ENCODE data around the gene RGMB. TPM values are rescaled to one million over a fixed set of nuclear protein-coding genes. Genes with fewer than 3 reads are reported as not detected.

RGMB gene
- total RNA-seq, 2 experiments from 2014 or later, result 1.4 to 1.7 TPM

GRCh38 chr5:98836175-98836574 is 62.7 kb downstream of the RGMB start:
- H3K27me3 Mint-ChIP-seq, result no peaks in the 10 kb centered on the region
- H3K9me3 Mint-ChIP-seq, result no peaks in the 10 kb centered on the region
- POLR2A ChIA-PET, result no interaction called here
- H3K36me3 Mint-ChIP-seq (ENCODE audit: low read depth), result no peaks in the 10 kb centered on the region
- CTCF ChIA-PET, result no interaction called here
- DNase-seq, result no peak
- no peak overlapping the region for H3K4me3 Mint-ChIP-seq
- H3K27ac Mint-ChIP-seq, result no peak overlapping the region
- peaks cover 7% of the 10 kb centered on the region for H3K4me1 Mint-ChIP-seq

GRCh38 chr5:98839469-98840383 is 66.3 kb downstream of the RGMB start:
- CTCF ChIA-PET, result interaction anchor here (1.7 kb wide), 2 partner anchors 13 to 17 kb away, joined by 3 to 6 read pairs; no protein-coding TSS in a partner anchor
- peak overlapping the region; percentile 26 for H3K4me3 Mint-ChIP-seq
- no peak overlapping the region for H3K27ac Mint-ChIP-seq
- H3K27me3 Mint-ChIP-seq, result no peaks in the 10 kb centered on the region
- POLR2A ChIA-PET, result no interaction called here
- peak; percentile 21 for DNase-seq
- H3K36me3 Mint-ChIP-seq (ENCODE audit: low read depth), result no peaks in the 10 kb centered on the region
- peaks cover 7% of the 10 kb centered on the region for H3K4me1 Mint-ChIP-seq
- peaks cover 2% of the 10 kb centered on the region for H3K9me3 Mint-ChIP-seq

GRCh38 chr5:98840946-98841345 is 67.5 kb downstream of the RGMB start:
- POLR2A ChIA-PET, result no interaction called here
- no peak overlapping the region for H3K4me3 Mint-ChIP-seq
- H3K9me3 Mint-ChIP-seq, result peaks cover 5% of the 10 kb centered on the region

GRCh38 chr5:98843481-98843880 is 70.0 kb downstream of the RGMB start:
- Mint-ChIP-seq H3K9me3 (peaks cover 5% of the 10 kb centered on the region), H3K27ac (no peak overlapping the region), H3K4me1 (peaks cover 7% of the 10 kb centered on the region), H3K4me3 (no peak overlapping the region), H3K36me3 (ENCODE audit: low read depth) (peaks cover 2% of the 10 kb centered on the region), H3K27me3 (no peaks in the 10 kb centered on the region)
- ChIA-PET POLR2A (no interaction called here), CTCF (interaction anchor here (0.6 to 1.2 kb wide), 5 partner anchors 10 to 476 kb away, joined by 3 to 5 read pairs (median 3); no protein-coding TSS in a partner anchor)
- DNase-seq, result no peak

More at GRCh38 chr5:98840946-98841345, 67.5 kb downstream of the RGMB start:
- peaks cover 2% of the 10 kb centered on the region for H3K36me3 Mint-ChIP-seq (ENCODE audit: low read depth)
- H3K27ac Mint-ChIP-seq, result no peak overlapping the region
- H3K4me1 Mint-ChIP-seq, result peaks cover 7% of the 10 kb centered on the region
- H3K27me3 Mint-ChIP-seq, result no peaks in the 10 kb centered on the region
- no peak for DNase-seq
- CTCF ChIA-PET, result no interaction called here

- Mint-ChIP-seq H3K4me3 (no peak overlapping the region), H3K36me3 (ENCODE audit: low read depth) (peaks cover 2% of the 10 kb centered on the region), H3K27ac (no peak overlapping the region), H3K27me3 (no peaks in the 10 kb centered on the region), H3K9me3 (peaks cover 5% of the 10 kb centered on the region), H3K4me1 (peaks cover 1% of the 10 kb centered on the region)
- CTCF ChIA-PET, result no interaction called here
- no peak for DNase-seq
- POLR2A ChIA-PET, result no interaction called here
Measured at GRCh38 chr5:98844865-98845264, 71.4 kb downstream of the RGMB start.

- CTCF ChIA-PET, result no interaction called here
- Mint-ChIP-seq H3K27me3 (no peaks in the 10 kb centered on the region), H3K9me3 (peaks cover 5% of the 10 kb centered on the region), H3K4me3 (no peak overlapping the region), H3K27ac (no peak overlapping the region), H3K36me3 (ENCODE audit: low read depth) (peaks cover 2% of the 10 kb centered on the region), H3K4me1 (no peaks in the 10 kb centered on the region)
- no peak for DNase-seq
- POLR2A ChIA-PET, result no interaction called here
Measured at GRCh38 chr5:98845878-98846277, 72.4 kb downstream of the RGMB start.

Other genes with a start within 250 kb of the RGMB start
- 10 to 100 TPM; 42.7 to 54.5 TPM for gene CHD1, start 155.3 kb downstream of the RGMB start, total RNA-seq

Data from activated CD4-positive, alpha-beta T cell treated with anti-CD3 and anti-CD28 coated beads, Interleukin-2, amount 10 ng/mL, durations not matched to agents 7 days and 5 days (primary cell).